Measurements from ENCODE around the gene TPM1. TPM values are rescaled to one million over a fixed set of nuclear protein-coding genes. Genes with fewer than 3 reads are reported as not detected.
A peak's percentile ranks its signal among the peaks of the same experiment; 100 is the strongest.
"Not testable (repeated sequence)": the region's sequence is repeated elsewhere in the genome, so short reads cannot be mapped to it uniquely, and the experiment has no call there.

TPM1 gene
- total RNA-seq, result 100 to 1,000 TPM in 1 of 2 donors, 10 to 100 TPM in 1; 64.7 to 101 TPM
- 10 to 100 TPM; 69.6 to 73.3 TPM for polyA plus RNA-seq

DNA sequence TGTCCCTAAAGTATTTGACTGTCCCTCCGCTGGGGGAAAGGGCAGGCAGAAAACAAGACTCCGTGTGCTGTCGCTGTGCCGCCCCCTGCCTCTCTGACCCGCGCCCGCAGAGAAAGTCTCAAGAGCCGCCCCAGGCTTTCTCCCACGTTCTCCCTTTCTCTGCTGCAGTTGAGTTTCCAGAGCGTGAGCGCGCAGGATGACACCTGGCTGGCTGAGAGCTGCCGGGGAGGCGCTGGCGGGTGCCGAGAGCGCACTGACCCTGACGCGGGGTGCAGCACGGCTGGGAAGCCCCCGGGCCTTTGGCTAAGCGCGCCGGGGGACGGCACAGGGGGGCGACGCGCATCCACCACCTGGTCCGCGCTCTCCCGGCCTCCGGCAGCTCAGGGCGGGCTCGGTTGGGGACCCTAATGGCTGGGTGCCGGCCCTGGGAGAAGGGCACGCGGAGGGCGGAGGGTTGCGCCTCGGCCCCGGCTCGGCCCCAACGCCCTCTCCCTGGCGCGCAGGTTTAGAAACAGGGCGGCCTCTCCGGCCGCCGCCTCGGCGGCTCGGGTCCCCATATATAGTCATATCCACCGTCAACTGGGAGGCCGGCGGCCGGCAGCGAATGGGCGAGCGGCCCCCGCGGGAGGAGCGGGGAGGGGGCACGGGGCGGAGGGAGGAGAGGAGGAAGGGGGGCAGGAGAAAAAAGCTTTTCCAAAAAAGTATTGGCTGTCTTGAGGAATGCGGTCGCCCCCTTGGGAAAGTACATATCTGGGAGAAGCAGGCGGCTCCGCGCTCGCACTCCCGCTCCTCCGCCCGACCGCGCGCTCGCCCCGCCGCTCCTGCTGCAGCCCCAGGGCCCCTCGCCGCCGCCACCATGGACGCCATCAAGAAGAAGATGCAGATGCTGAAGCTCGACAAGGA is at the start of gene TPM1:
Gene TPM1, plus strand, starts transcription at position 774 of the 903 bp plus-strand sequence. Its CDS starts 83 bp downstream, at position 857.
- peak within 1 kb of the TSS; percentile 14 to 69 (median 21) for H3K4me3 ChIP-seq (ENCODE audit: low read depth in 1 of 3, low read length in 3 of 3)
- H3K9me3 ChIP-seq (ENCODE audit: control insufficient read depth in 4 of 4, low read length in 3 of 4), result no peaks in the 10 kb centered on the region
- H3K9ac ChIP-seq (ENCODE audit: low read depth in 1 of 2, low read length in 2 of 2), result peak within 1 kb of the TSS in 1 of 2 donors; percentile 56
- no peak for DNase-seq (ENCODE audit: low spot score)
- H3K27me3 ChIP-seq (ENCODE audit: control insufficient read depth in 4 of 4, insufficient read depth in 4 of 4, low read length in 3 of 4), result peaks cover 0 to 5% (median 0%) of the 10 kb centered on the region in 4 donors
- no peaks in the 10 kb centered on the region for H3K36me3 ChIP-seq (ENCODE audit: control insufficient read depth in 4 of 4, insufficient read depth in 3 of 4, low read depth in 1 of 4, low read length in 3 of 4)
- TF ChIP-seq RAD21 (IDR thresholded peaks at IDR 0.05), result peak in 1 of 2 donors; percentile 11
- TF ChIP-seq YY1 (IDR thresholded peaks at IDR 0.05), result peak; percentile 57
- TF ChIP-seq RXRA (IDR thresholded peaks at IDR 0.05), result no peak
- H3K4me1 ChIP-seq (ENCODE audit: control insufficient read depth in 4 of 4, insufficient read depth in 4 of 4, low read length in 3 of 4), result peaks cover 3 to 23% (median 15%) of the 10 kb centered on the region in 4 donors
- H3K27ac ChIP-seq (ENCODE audit: low read depth in 1 of 2, low read length in 2 of 2), result peak within 1 kb of the TSS in 1 of 2 donors; percentile 59
- 3% methylated on average over 84 of the region's 84 CpGs for WGBS

- no peak overlapping the region for H3K4me3 ChIP-seq (ENCODE audit: low read depth in 1 of 3, low read length in 3 of 3)
- TF ChIP-seq FOXA1 (IDR thresholded peaks at IDR 0.05) (no peak), FOXA2 (IDR thresholded peaks at IDR 0.05) (no peak), REST (IDR thresholded peaks at IDR 0.05) (no peak), SP1 (IDR thresholded peaks at IDR 0.05) (no peak), NR2F2 (IDR thresholded peaks at IDR 0.05) (no peak), HNF4A (conservative IDR thresholded peaks at IDR 0.05) (no peak), RXRA (IDR thresholded peaks at IDR 0.05) (no peak), TAF1 (conservative IDR thresholded peaks at IDR 0.05) (no peak), HNF4G (IDR thresholded peaks at IDR 0.05) (no peak)
- TF ChIP-seq, protein P1, sequence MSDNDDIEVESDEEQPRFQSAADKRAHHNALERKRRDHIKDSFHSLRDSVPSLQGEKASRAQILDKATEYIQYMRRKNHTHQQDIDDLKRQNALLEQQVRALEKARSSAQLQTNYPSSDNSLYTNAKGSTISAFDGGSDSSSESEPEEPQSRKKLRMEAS (IDR thresholded peaks at IDR 0.05), result no peak
- 96% methylated on average over 7 of the region's 7 CpGs for WGBS
Measured at GRCh38 chr15:62993066-62993465, 49.5 kb upstream of the TPM1 start.

GRCh38 chr15:62993632-62994031 is 48.9 kb upstream of the TPM1 start:
- not testable (repeated sequence) for H3K9ac ChIP-seq (ENCODE audit: low read depth in 1 of 2, low read length in 2 of 2); H3K27me3 ChIP-seq (ENCODE audit: control insufficient read depth in 4 of 4, insufficient read depth in 4 of 4, low read length in 3 of 4); H3K27ac ChIP-seq (ENCODE audit: low read depth in 1 of 2, low read length in 2 of 2); DNase-seq (ENCODE audit: low spot score); H3K4me3 ChIP-seq (ENCODE audit: low read depth in 1 of 3, low read length in 3 of 3); H3K9me3 ChIP-seq (ENCODE audit: control insufficient read depth in 4 of 4, low read length in 3 of 4); H3K36me3 ChIP-seq (ENCODE audit: control insufficient read depth in 4 of 4, insufficient read depth in 3 of 4, low read depth in 1 of 4, low read length in 3 of 4)
- 91% methylated on average over 4 of the region's 4 CpGs for WGBS
- peaks cover 2 to 13% (median 9%) of the 10 kb centered on the region in 4 donors for H3K4me1 ChIP-seq (ENCODE audit: control insufficient read depth in 4 of 4, insufficient read depth in 4 of 4, low read length in 3 of 4)

More at GRCh38 chr15:62993066-62993465, 49.5 kb upstream of the TPM1 start:
- H3K9me3 ChIP-seq (ENCODE audit: control insufficient read depth in 4 of 4, low read length in 3 of 4), result no peaks in the 10 kb centered on the region
- H3K27me3 ChIP-seq (ENCODE audit: control insufficient read depth in 4 of 4, insufficient read depth in 4 of 4, low read length in 3 of 4), result no peaks in the 10 kb centered on the region
- no peak for DNase-seq (ENCODE audit: low spot score)
- H3K9ac ChIP-seq (ENCODE audit: low read depth in 1 of 2, low read length in 2 of 2), result no peak overlapping the region
- no peak overlapping the region for H3K27ac ChIP-seq (ENCODE audit: low read depth in 1 of 2, low read length in 2 of 2)
- H3K36me3 ChIP-seq (ENCODE audit: control insufficient read depth in 4 of 4, insufficient read depth in 3 of 4, low read depth in 1 of 4, low read length in 3 of 4), result no peaks in the 10 kb centered on the region
- H3K4me1 ChIP-seq (ENCODE audit: control insufficient read depth in 4 of 4, insufficient read depth in 4 of 4, low read length in 3 of 4), result peaks cover 2 to 9% (median 7%) of the 10 kb centered on the region in 4 donors

Measured in liver (tissue), 9 donors.